GM19240 (cell line): ENCODE results near the gene CXCR4.
"Not testable (repeated sequence)": the region's sequence is repeated elsewhere in the genome, so short reads cannot be mapped to it uniquely, and the experiment has no call there.

ENCODE experiments used
- DNase-seq: peaks from one replicate; pipeline ENCODE4 v3.0.0; 2011; ENCODE audit warnings: low spot score; ENCODE audit not compliant: insufficient read length

The CXCR4 gene

GRCh38 chr2:136077107-136077506 lies 40.8 kb downstream of the CXCR4 start:
- DNase-seq: no peak

GRCh38 chr2:136075476-136075875 lies 42.5 kb downstream of the CXCR4 start:
- no peak for DNase-seq

GRCh38 chr2:136072621-136073020 lies 45.3 kb downstream of the CXCR4 start:
- no peak for DNase-seq

- DNase-seq: not testable (repeated sequence)
Observed at GRCh38 chr2:136071887-136072286, 46.1 kb downstream of the CXCR4 start.

- DNase-seq: no peak
Observed at GRCh38 chr2:136070913-136071312, 47.0 kb downstream of the CXCR4 start.

- DNase-seq: no peak
Observed at GRCh38 chr2:136069773-136070172, 48.2 kb downstream of the CXCR4 start.

- no peak for DNase-seq
Observed at GRCh38 chr2:136068581-136069227, 49.2 kb downstream of the CXCR4 start.

- DNase-seq: no peak
Observed at GRCh38 chr2:136067897-136068580, 49.9 kb downstream of the CXCR4 start.

- DNase-seq: no peak
Observed at GRCh38 chr2:136067459-136067858, 50.5 kb downstream of the CXCR4 start.

GRCh38 chr2:136065907-136066306 lies 52.0 kb downstream of the CXCR4 start:
- DNase-seq: no peak

GRCh38 chr2:136065384-136065783 lies 52.6 kb downstream of the CXCR4 start:
- no peak for DNase-seq
